Lower leg skin (tissue), 3 donors: ENCODE measurements around the gene TBX2.

Experiments used
- POLR2A ChIP-seq, 2 donors: fragments of 450-650 bp; IDR thresholded peaks; one replicate each; pipeline ENCODE4 v1.6.1; 2016 to 2017; ENCODE audit warnings: antibody characterized with exemption in 2 of 2, mild to moderate bottlenecking in 1 of 2, moderate library complexity in 1 of 2
- TF ChIP-seq, protein P1 (sequence below), 3 donors: fragments of 450-650 bp; IDR thresholded peaks; one replicate each; pipeline ENCODE4 v1.5.1; 2016; ENCODE audit warnings: antibody characterized with exemption in 3 of 3, mild to moderate bottlenecking in 3 of 3, moderate library complexity in 2 of 3

DNA sequence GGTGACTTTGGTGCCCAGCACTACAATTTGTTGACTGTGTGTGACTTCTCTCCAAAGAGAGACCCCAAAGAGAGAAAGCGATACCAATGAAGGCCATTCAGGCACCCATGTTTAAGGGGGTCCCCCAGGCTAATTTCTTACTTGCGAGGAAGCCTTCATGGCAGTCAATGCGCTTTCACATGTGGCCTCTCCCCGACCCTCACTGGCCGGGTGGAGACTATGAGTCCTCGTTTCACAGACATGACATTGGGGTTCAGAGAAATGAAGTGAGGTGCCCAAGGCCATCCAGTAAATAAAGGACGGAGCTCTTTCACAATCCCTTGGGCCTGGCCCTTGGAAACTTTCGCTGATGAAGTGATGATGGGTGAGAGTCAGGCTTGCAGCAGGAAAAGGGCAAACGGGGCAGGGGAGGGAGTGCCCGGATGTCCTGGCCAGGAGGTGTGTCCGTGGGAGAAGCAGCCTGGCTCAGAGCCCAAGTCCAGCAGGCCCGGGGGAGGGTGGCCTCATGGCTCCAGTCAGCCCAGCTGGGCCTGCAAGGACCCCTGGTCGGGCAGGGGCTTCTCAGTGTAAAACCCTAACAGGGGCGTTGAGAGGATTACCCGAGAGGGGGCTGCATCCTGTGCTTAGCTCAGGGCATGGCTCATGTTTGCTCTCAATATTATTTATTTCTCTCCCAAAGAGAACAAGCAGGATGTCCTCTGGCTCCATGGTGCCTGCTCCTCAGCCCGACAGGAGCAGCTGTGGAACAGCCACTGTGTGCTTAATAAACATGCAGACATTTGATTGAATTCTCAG is 14.7 kb downstream of the TBX2 start:
- no peak for TF ChIP-seq POLR2A (IDR thresholded peaks at IDR 0.05)
- TF ChIP-seq, protein P1, sequence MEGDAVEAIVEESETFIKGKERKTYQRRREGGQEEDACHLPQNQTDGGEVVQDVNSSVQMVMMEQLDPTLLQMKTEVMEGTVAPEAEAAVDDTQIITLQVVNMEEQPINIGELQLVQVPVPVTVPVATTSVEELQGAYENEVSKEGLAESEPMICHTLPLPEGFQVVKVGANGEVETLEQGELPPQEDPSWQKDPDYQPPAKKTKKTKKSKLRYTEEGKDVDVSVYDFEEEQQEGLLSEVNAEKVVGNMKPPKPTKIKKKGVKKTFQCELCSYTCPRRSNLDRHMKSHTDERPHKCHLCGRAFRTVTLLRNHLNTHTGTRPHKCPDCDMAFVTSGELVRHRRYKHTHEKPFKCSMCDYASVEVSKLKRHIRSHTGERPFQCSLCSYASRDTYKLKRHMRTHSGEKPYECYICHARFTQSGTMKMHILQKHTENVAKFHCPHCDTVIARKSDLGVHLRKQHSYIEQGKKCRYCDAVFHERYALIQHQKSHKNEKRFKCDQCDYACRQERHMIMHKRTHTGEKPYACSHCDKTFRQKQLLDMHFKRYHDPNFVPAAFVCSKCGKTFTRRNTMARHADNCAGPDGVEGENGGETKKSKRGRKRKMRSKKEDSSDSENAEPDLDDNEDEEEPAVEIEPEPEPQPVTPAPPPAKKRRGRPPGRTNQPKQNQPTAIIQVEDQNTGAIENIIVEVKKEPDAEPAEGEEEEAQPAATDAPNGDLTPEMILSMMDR (IDR thresholded peaks at IDR 0.05): no peak
